ENCODE data around the gene FCN1.
"Not testable (repeated sequence)": the region's sequence is repeated elsewhere in the genome, so short reads cannot be mapped to it uniquely, and the experiment has no call there.

The FCN1 gene

DNA sequence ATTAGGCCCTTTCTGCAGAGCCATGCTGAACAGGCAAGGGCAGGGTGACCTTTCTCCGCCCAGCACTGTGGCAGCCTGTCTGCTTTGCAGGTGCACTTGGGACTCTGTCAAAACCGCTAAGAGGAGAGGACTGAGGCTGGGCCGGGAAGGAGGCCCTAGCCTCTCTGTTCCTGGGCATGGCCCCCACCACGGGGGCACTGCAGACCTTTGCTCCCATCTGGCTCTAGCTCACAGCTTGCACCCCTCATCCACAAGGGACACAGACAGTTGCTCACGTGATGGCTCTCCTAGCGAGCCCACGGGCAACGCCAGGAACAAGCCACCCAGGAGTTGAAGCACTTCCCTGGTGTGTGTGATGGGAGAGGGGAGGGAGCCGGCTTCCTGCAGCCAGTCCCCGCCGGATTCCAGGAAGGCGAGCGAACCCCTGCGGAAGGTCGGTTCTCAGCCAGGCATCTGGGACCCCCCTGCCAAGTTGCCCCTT lies 43.0 kb upstream of the FCN1 start:
- no peaks in the 10 kb centered on the region for H3K9me3 Mint-ChIP-seq
- TF ChIP-seq, protein P1, sequence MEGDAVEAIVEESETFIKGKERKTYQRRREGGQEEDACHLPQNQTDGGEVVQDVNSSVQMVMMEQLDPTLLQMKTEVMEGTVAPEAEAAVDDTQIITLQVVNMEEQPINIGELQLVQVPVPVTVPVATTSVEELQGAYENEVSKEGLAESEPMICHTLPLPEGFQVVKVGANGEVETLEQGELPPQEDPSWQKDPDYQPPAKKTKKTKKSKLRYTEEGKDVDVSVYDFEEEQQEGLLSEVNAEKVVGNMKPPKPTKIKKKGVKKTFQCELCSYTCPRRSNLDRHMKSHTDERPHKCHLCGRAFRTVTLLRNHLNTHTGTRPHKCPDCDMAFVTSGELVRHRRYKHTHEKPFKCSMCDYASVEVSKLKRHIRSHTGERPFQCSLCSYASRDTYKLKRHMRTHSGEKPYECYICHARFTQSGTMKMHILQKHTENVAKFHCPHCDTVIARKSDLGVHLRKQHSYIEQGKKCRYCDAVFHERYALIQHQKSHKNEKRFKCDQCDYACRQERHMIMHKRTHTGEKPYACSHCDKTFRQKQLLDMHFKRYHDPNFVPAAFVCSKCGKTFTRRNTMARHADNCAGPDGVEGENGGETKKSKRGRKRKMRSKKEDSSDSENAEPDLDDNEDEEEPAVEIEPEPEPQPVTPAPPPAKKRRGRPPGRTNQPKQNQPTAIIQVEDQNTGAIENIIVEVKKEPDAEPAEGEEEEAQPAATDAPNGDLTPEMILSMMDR (IDR thresholded peaks at IDR 0.05), result no peak
- no peak overlapping the region for H3K4me3 Mint-ChIP-seq
- H3K4me1 Mint-ChIP-seq, result peaks cover 31% of the 10 kb centered on the region
- DNase-seq, result no peak
- peaks cover 4% of the 10 kb centered on the region for H3K27me3 Mint-ChIP-seq (ENCODE audit: low read depth, poor library complexity)
- H3K36me3 Mint-ChIP-seq (ENCODE audit: low read depth), result no peaks in the 10 kb centered on the region
- H3K27ac Mint-ChIP-seq, result no peak overlapping the region

DNA sequence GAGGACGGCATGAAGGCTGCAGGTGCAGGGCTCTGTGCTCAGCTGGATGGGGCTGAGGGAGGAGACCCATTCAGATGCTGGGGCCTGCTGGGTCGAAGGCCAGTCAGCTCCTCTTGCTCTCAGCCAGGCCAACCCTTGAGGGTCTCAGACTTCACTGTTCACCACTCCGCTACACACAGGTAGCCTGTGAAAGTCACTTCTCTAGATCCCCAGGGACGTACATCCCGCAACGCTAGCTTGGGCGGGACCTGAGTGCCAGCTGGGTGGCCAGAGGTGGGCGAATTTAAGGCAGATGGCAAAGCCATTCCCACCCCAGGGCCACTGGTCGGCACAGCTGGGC lies 42.2 kb upstream of the FCN1 start:
- Mint-ChIP-seq H3K9me3 (no peaks in the 10 kb centered on the region), H3K4me3 (no peak overlapping the region), H3K36me3 (ENCODE audit: low read depth) (no peaks in the 10 kb centered on the region), H3K27ac (no peak overlapping the region), H3K27me3 (ENCODE audit: low read depth, poor library complexity) (peaks cover 4% of the 10 kb centered on the region), H3K4me1 (peaks cover 29% of the 10 kb centered on the region)
- no peak for DNase-seq
- TF ChIP-seq, protein P1 (IDR thresholded peaks at IDR 0.05), result no peak

DNA sequence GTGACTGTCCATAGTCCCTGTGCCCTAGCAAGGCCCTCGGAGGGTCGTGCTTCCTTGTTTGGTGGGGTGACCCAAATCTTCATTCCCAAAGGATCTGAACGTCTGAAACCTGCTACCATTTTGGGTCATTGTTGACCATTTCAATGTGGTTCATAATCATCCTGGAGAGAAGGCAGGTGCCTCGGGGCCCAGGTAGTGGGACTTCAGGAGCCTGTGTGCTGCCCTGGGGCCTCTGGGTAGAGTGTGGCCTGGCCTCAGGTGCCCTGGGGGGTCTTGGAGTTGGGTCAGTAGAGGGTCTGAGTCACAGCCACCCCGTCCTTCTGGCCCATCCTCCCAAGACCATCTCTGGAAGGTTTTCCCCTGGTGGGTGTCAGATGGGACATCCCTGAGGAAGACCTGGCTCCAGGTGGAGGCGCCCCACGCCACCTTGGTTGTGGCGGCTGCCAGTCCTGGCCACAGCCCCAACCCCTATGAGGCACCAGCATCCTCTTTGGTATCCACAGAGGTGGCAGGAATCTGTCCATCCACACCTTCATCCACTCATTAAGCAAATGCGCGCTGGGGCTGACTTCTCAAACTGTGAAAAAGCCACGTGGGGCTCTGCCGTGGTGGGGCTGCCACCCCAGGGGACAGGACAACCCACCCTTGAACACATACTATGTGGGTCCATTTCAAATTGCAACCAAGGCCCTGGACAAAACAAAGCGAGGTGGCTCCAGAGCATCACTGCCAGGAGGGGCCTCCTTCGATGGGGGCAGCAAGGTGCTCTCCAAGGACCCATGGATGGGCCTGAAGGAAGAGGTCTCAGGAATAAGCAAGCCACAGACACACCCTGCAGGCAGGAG lies 41.6 kb upstream of the FCN1 start:
- Mint-ChIP-seq H3K4me1 (peaks cover 24% of the 10 kb centered on the region), H3K36me3 (ENCODE audit: low read depth) (no peaks in the 10 kb centered on the region), H3K27ac (no peak overlapping the region), H3K4me3 (no peak overlapping the region), H3K27me3 (ENCODE audit: low read depth, poor library complexity) (peaks cover 4% of the 10 kb centered on the region), H3K9me3 (peaks cover 4% of the 10 kb centered on the region)
- TF ChIP-seq, protein P1 (IDR thresholded peaks at IDR 0.05), result no peak
- no peak for DNase-seq

DNA sequence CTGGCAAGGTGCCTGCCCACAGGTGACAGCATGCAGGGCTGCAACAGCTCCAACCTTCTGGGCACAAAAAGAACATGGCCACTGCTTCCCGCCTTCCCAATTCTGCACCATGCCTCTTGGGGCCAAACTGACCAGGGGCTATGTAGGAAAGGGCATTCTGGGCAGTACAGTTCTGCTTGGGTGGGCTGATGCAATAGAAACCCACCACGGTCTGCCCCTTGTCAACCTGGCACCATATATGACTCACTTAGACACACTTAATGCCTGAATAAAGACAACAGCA lies 40.2 kb upstream of the FCN1 start:
- Mint-ChIP-seq H3K27ac (no peak overlapping the region), H3K4me3 (no peak overlapping the region), H3K27me3 (ENCODE audit: low read depth, poor library complexity) (no peaks in the 10 kb centered on the region), H3K36me3 (ENCODE audit: low read depth) (no peaks in the 10 kb centered on the region), H3K4me1 (peaks cover 16% of the 10 kb centered on the region), H3K9me3 (peaks cover 11% of the 10 kb centered on the region)
- no peak for DNase-seq
- TF ChIP-seq, protein P1 (IDR thresholded peaks at IDR 0.05), result no peak

DNA sequence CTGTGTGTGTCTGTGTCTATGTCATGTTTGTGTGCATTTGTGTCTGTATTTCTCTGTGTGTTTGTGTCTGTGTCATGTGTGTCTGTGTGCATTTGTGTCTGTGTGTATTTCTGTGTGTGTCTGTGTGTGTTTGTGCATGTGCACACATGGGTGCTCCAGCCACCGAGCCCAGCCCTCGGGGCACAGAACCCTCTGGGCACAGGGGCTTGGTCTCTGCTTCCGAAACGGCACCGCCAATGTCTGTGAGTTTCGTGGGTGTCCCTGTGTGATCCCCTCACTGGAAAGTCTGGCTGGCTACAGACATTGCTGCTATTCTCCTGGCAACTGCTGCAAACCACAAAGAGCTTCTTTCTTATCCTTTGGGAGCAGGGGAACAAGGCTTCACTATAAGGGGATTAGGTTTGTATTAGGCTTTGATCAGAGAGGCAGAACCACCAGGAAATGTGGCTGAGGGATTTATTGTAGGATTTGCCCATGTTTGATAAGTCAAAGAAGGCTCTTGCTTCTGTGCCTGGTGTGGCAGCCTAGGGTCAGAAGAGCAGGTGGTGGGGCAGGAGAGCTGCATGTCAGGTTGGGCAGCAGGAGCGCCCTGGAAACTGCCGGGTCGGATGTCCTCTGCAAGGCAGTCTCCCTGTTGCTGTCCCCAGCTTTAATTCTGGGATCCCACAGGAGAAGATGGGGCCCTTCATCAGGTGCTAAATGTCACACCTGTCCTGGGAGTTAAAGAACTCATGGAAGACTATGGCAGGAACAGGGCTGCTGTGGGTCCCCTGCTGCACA lies 39.6 kb upstream of the FCN1 start:
- no peaks in the 10 kb centered on the region for H3K36me3 Mint-ChIP-seq (ENCODE audit: low read depth)
- no peaks in the 10 kb centered on the region for H3K27me3 Mint-ChIP-seq (ENCODE audit: low read depth, poor library complexity)
- no peak overlapping the region for H3K27ac Mint-ChIP-seq
- H3K9me3 Mint-ChIP-seq, result peaks cover 11% of the 10 kb centered on the region
- no peak overlapping the region for H3K4me3 Mint-ChIP-seq
- H3K4me1 Mint-ChIP-seq, result peaks cover 11% of the 10 kb centered on the region
- no peak for DNase-seq
- TF ChIP-seq, protein P1 (IDR thresholded peaks at IDR 0.05), result no peak

GRCh38 chr9:134956387-134956786 lies 38.7 kb upstream of the FCN1 start:
- not testable (repeated sequence) for H3K27ac Mint-ChIP-seq; DNase-seq; H3K4me1 Mint-ChIP-seq; H3K36me3 Mint-ChIP-seq (ENCODE audit: low read depth); H3K27me3 Mint-ChIP-seq (ENCODE audit: low read depth, poor library complexity); H3K4me3 Mint-ChIP-seq
- H3K9me3 Mint-ChIP-seq, result peaks cover 11% of the 10 kb centered on the region

Measured in nephron progenitor cell (in vitro differentiated cells).